AG08396 (cell line): ENCODE data around the gene RRBP1.

Experiments
- DNase-seq: peaks from one replicate; pipeline ENCODE4 v3.0.0; 2012; ENCODE audit warnings: low spot score, mixed read lengths

Gene RRBP1

DNA sequence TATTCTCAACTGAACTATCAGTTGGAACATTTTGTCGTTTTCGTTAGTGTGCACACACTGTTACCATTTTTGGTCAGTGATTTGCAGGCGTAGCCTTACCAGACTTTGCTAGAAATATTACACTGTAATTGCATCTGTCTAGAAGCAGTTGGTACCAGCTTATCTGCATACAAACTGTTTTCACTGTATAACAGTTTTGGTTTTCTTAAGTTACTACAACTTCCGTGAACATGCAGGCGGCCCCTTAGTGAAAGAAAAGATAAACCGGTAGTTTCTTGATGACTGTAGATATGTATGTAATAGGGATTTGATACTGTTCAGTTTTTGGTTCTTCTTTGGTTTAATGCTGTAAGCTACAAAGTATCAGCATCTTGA, 110.9 kb downstream of the RRBP1 start:
- no peak for DNase-seq

DNA sequence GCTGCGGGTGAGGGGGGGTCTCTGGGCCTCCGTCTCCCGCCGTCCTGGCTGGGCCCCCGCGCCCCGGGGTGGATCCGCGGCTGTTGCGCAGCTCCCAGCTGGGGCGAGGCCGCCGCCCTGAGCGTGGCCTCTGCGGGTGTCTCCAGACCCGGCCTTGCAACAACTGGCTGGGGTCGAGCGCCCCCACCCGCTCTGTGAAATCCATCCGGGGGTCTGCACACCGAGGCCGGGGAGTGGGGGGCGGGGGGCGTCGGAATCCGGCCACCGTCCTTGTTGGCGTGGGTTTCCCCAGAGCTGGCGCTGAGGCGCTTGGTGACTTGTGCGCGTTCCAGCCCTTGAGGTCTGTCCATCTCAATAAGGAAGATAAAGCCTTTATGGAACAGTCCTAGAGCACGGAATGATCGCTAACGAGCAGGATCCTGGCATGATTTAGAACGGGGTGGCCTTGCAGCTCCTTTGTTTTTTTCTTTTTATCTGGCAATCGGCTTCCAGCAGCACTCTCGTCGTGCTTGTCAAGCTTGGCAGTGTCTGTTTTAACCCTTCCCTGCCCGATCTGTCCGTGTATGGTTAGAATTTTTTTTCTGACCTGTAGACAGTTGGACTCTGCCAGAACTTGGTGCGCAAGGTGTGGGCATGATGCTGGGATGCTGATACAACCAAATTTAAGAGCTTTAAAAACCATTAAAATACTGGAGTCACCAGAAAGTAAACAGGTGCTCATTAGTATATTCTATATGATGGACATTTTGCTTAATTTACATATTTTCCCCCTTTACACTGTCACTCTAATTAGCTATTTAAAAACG, 111.5 kb downstream of the RRBP1 start:
- no peak for DNase-seq

DNA sequence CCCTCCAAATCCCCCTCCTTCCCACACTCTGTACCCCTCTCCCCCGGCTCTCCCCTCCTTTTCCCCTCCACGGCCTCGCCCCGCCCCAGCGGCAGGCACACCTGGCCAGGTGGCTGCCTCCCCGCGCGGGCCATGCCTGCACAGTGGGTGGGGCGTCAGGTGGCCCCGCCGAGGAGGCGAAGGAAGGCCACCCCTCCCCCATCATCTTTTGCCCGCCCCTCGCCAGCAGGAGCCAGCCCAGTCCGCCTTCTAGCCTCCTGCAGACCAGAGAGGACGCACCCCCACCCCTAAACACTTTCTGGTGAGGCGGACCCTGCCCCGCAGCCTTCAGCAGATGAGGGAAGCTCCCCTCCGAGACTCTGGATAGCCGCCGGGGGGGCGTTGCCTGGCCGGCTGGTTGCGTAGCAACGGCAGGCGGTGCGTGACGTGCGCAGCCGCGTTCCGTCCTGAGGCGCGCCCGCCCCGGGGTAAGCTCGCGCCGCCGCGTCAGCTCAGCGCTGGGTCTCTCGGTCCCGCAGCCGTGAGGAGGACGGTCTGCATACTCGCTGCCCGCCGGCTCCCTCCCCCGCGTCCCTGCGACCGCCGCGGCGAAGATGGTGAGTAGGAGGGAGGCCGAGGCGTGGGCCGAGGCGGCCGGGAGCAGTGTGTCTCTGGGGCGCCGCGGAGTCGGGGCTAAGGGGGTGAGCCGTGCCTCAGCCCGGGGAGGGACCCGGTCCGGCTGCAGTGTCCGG, 112.3 kb downstream of the RRBP1 start, which contains the start of gene DSTN:
Gene DSTN, plus strand, starts transcription at position 460 of the 731 bp plus-strand sequence. Its CDS starts 134 bp downstream, at position 594.
- peak; percentile 97 for DNase-seq

DNA sequence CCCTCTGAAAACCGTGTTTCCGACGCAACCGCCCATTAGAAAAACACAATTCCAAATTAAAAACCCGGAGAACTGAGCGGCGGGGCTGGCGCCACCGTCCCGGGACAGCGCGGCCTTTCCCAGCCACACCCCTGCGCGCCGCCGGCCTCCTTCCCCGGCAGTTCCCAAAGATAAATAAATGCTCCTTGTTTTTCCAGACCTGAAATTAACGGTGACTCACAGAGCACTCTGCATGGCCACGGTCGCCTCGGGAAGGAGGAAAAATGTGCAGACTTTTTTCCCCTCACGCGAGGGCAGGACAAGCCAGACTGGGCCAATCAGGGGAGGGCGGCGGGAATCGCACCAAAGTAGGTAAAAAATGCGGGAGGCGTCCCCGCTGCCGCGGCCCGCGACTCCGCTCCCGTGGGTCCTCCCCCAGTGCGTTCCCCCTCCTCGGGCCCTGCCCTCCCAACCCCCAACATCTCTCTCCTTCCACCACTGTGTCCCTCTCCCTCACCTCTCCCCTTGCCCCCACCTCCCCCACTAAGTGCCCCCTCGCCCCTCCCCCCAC, 113.0 kb downstream of the RRBP1 start:
- peak; percentile 92 for DNase-seq

DNA sequence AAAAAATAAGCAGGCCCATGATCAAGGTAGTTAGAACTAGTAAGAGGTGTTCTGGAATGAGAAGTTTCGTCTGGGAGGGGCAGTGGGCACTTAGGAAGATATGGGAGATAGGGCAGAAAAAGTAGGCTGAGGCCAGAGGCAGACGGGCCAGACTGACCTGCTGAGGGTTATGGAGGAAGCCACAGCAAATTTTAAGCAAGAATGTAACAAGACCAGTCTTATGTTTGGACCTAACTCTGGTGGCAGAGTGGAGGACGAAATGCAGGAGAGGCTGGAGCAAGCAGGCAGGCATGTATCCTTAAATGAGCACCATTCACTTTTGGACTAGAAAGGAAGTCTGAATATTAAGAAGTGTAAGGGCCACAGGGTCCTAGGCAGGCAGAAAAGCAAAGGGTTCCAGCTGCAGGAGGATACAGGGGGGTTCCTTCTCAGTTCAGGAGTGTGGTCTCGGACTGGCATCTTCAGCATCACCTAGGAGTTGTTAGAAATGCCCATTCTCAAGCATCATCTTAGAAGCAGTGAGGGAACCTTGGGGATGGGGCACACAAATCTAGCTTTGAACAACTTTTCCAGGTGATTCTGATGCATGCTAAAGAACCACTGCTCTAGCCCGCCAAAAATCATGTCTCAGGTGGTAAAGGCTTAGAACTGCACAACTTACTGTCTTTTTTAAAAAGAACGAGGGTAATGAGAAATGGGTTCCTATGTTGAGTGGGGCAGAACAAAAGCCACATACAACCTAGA, 113.8 kb downstream of the RRBP1 start:
- DNase-seq: no peak

DNA sequence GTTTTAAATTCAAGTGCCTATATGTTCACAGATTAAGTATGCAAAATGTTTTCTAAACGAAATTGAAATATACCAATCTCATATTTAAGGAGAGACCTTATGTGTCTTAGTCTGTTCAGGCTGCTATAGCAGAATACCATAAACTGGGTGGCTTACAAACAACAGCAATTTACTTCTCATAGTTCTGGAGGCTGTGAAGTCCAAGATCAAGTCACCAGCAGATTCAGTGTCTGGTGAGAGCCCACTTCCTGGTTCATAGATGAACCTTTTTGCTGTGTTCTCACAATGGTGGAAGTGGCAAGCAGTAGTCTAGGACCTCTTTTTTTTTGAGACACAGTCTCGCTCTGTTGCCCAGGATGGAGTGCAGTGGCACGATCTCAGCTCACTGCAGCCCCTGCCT, 115.7 kb downstream of the RRBP1 start:
- no peak for DNase-seq

DNA sequence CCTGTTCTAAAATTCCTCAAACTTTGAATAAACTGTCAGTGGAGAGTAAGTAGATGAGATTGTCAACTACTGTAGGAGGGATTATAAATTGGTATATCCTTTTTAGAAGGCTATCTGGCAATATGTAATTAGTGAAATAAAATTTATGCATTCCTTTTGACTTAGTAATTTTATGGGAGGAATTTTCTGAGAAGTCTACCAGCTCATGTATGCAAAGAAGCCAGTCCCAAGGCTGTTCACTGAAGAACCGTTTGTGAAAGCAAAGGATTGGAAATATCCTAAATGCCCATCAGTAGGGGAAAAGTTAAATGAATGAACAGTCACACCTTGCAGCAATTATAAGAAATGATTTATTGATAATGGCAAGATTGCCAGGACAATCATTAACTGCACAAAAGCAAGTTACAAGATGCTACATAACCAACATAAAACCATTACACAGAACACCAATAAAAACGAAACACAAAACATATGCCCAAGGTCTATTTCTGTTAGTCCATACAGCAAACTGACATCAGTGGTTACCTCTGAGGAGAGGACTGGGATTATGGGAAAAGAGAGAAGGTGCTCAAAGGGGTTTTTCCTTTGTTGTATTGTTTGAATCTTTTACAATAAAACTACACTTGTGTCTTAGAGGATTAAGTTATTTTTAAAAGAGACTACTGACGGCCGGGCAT, 116.7 kb downstream of the RRBP1 start:
- DNase-seq: no peak
